PC-9 (cell line): ENCODE results near the gene CPO. TPM values are rescaled to one million over a fixed set of nuclear protein-coding genes. Genes with fewer than 3 reads are reported as not detected.

Experiments
- BruUV-seq: library from RNA; stranded (reverse); fragments of 400-500 nt; replicated peaks from 2 replicates; lab custom pipeline; 2021; lab: Mats Ljungman, UMichigan
- CTCF ChIA-PET: fragments of 300-600 bp; sonication (Branson Sonifier 250); formaldehyde crosslinking; loops from one replicate; lab custom pipeline; 2022; ENCODE audit warnings: antibody characterized with exemption; lab: Charles Lee
- POLR2A ChIA-PET: fragments of 300-600 bp; sonication (Branson Sonifier 250); formaldehyde crosslinking; loops from one replicate; lab custom pipeline; 2022; ENCODE audit warnings: antibody characterized with exemption; ENCODE audit not compliant: unreplicated experiment; lab: Charles Lee
- DNase-seq, 2 experiments: peaks; one replicate each; pipeline versions ENCODE4 v3.0.0 to v3.0.0-alpha.2; 2015 to 2022; ENCODE audit warnings: mixed read lengths in 1 of 2
- H2AFZ ChIP-seq: fragments of 200-600 bp; sonication (generic); 2 replicates; pipeline ENCODE4 v1.8.1; 2017; ENCODE audit warnings: antibody characterized with exemption
- H3F3A ChIP-seq: fragments of 200-600 bp; sonication (generic); 2 replicates; pipeline ENCODE4 v1.8.1; 2017; ENCODE audit warnings: antibody characterized with exemption, mild to moderate bottlenecking, low read depth; ENCODE audit not compliant: insufficient read depth
- H3K27ac ChIP-seq: fragments of 200-600 bp; sonication (generic); 2 replicates; pipeline ENCODE4 v1.6.1; 2016; ENCODE audit warnings: mixed run types
- H3K27me3 ChIP-seq: fragments of 200-600 bp; sonication (generic); 2 replicates; pipeline ENCODE4 v1.6.1; 2016; ENCODE audit warnings: low read depth, mixed run types; ENCODE audit not compliant: insufficient read depth
- H3K36me3 ChIP-seq: fragments of 200-600 bp; sonication (generic); 2 replicates; pipeline ENCODE4 v1.6.1; 2016; ENCODE audit warnings: low read depth, mixed run types
- H3K4me1 ChIP-seq: fragments of 200-600 bp; sonication (generic); replicated peaks from 2 replicates; pipeline ENCODE4 v1.6.1; 2016; ENCODE audit warnings: mixed run types; ENCODE audit not compliant: insufficient read depth
- H3K4me2 ChIP-seq: fragments of 200-600 bp; sonication (generic); 2 replicates; pipeline ENCODE4 v1.6.1; 2017; ENCODE audit warnings: mixed run types
- H3K4me3 ChIP-seq: fragments of 200-600 bp; sonication (generic); 2 replicates; pipeline ENCODE4 v1.6.1; 2016; ENCODE audit warnings: mixed run types
- H3K79me2 ChIP-seq: fragments of 200-600 bp; sonication (generic); 2 replicates; pipeline ENCODE4 v1.6.1; 2017; ENCODE audit warnings: low read depth, mixed run types
- H3K9me2 ChIP-seq: fragments of 200-600 bp; sonication (generic); 2 replicates; pipeline ENCODE4 v1.8.1; 2017; ENCODE audit warnings: mild to moderate bottlenecking; ENCODE audit not compliant: insufficient read depth
- H3K9me3 ChIP-seq: fragments of 200-600 bp; sonication (generic); 2 replicates; pipeline ENCODE4 v1.8.1; 2016; ENCODE audit warnings: low read depth; ENCODE audit not compliant: insufficient read depth
- H4K20me1 ChIP-seq: fragments of 200-600 bp; sonication (generic); 2 replicates; pipeline ENCODE4 v1.8.1; 2017; ENCODE audit not compliant: insufficient read depth
- CTCF ChIP-seq: fragments of 200-600 bp; sonication (generic); conservative IDR thresholded peaks from 2 replicates; pipeline ENCODE4 v1.6.1; 2017; ENCODE audit warnings: mixed run types, antibody characterized with exemption, mild to moderate bottlenecking, moderate library complexity
- EZH2 ChIP-seq: fragments of 200-600 bp; sonication (generic); IDR thresholded peaks from 2 replicates; pipeline ENCODE4 v1.8.0; 2017; ENCODE audit warnings: antibody characterized with exemption, low read depth
- intact Hi-C: fragments of 100-400 bp; cut with micrococcal nuclease; formaldehyde crosslinking; loops from one replicate; pipeline ENCODE4 v1.10.0; 2022; ENCODE audit not compliant: unreplicated experiment
- total RNA-seq: library from RNA; stranded (reverse); gene quantifications from 2 replicates; pipeline ENCODE4 v1.2.3, GENCODE V29; 2021

Gene CPO
- total RNA-seq, 1 experiment from 2014 or later = not detected

GRCh38 chr2:207014424-207014823 is 75.1 kb downstream of the CPO start:
- H3K36me3 ChIP-seq = no peaks in the 10 kb centered on the region
- intact Hi-C loops = no loop called here
- ChIA-PET POLR2A (no interaction called here), CTCF (no interaction called here)
- H3K4me2 ChIP-seq = no peak overlapping the region
- no peaks in the 10 kb centered on the region for H3K9me2 ChIP-seq
- BruUV-seq = no TSS peak
- no peaks in the 10 kb centered on the region for H3K79me2 ChIP-seq
- no peak for DNase-seq
- H3K4me3 ChIP-seq = no peak overlapping the region
- peaks cover 7% of the 10 kb centered on the region; the same call in 1 of the 2 replicates for H3F3A ChIP-seq
- no peaks in the 10 kb centered on the region for H3K9me3 ChIP-seq
- H3K4me1 ChIP-seq = peaks cover 9% of the 10 kb centered on the region
- no peaks in the 10 kb centered on the region for H3K27me3 ChIP-seq
- H2AFZ ChIP-seq = no peak overlapping the region
- H3K27ac ChIP-seq = no peak overlapping the region
- TF ChIP-seq EZH2 (no peak), CTCF (no peak)
- H4K20me1 ChIP-seq = no peaks in the 10 kb centered on the region

- POLR2A ChIA-PET = no interaction called here
- no peaks in the 10 kb centered on the region for H3K9me2 ChIP-seq
- H3K4me1 ChIP-seq = peaks cover 9% of the 10 kb centered on the region
- H3K27me3 ChIP-seq = no peaks in the 10 kb centered on the region
- TF ChIP-seq CTCF (no peak), EZH2 (no peak)
- CTCF ChIA-PET = no interaction called here
- no peak for DNase-seq
- H2AFZ ChIP-seq = no peak overlapping the region
- H3K9me3 ChIP-seq = no peaks in the 10 kb centered on the region
- no peaks in the 10 kb centered on the region for H3K79me2 ChIP-seq
- no peak overlapping the region for H3K4me3 ChIP-seq
- intact Hi-C loops = no loop called here
- no peak overlapping the region for H3K27ac ChIP-seq
- BruUV-seq = no TSS peak
- H3K4me2 ChIP-seq = no peak overlapping the region
- no peaks in the 10 kb centered on the region for H4K20me1 ChIP-seq
- H3F3A ChIP-seq = peaks cover 7% of the 10 kb centered on the region; the same call in 1 of the 2 replicates
- no peaks in the 10 kb centered on the region for H3K36me3 ChIP-seq
Measured at GRCh38 chr2:207015901-207016300, 76.6 kb downstream of the CPO start.

Other genes with a start within 250 kb of the CPO start
- not detected in 2 replicates for gene DYTN, start 221.1 kb upstream of the CPO start, total RNA-seq
- 2.7 and 4.1 TPM in 2 replicates for gene MDH1B, start 174.2 kb upstream of the CPO start, total RNA-seq
- 12.0 and 12.1 TPM in 2 replicates for gene FASTKD2, start 173.9 kb upstream of the CPO start, total RNA-seq
- gene KLF7, start 226.4 kb downstream of the CPO start, total RNA-seq = 12.5 and 20.0 TPM in 2 replicates